22Rv1 (cell line): ENCODE data around the gene STK36.

Experiments used
- H3K27ac ChIP-seq: fragments of 450-650 bp; 2 replicates; pipeline ENCODE4 v1.5.1; 2017
- CTCF ChIP-seq: fragments of 450-650 bp; IDR thresholded peaks from 2 replicates; pipeline ENCODE4 v1.5.1; 2017; ENCODE audit warnings: mild to moderate bottlenecking
- ZFX ChIP-seq: fragments of 450-650 bp; IDR thresholded peaks from 2 replicates; pipeline ENCODE4 v1.6.1; 2017; ENCODE audit warnings: antibody characterized with exemption, borderline replicate concordance

STK36 gene

GRCh38 chr2:218736531-218736930 lies 64.6 kb downstream of the STK36 start:
- no peak for TF ChIP-seq ZFX
- no peak for TF ChIP-seq CTCF
- no peak overlapping the region for H3K27ac ChIP-seq

- no peak for TF ChIP-seq ZFX
- TF ChIP-seq CTCF: no peak
- H3K27ac ChIP-seq: no peak overlapping the region
Observed at GRCh38 chr2:218743068-218743467, 71.2 kb downstream of the STK36 start.

GRCh38 chr2:218744615-218745014 lies 72.7 kb downstream of the STK36 start:
- no peak overlapping the region for H3K27ac ChIP-seq
- TF ChIP-seq ZFX: no peak
- TF ChIP-seq CTCF: no peak

- no peak overlapping the region for H3K27ac ChIP-seq
- no peak for TF ChIP-seq CTCF
- no peak for TF ChIP-seq ZFX
Observed at GRCh38 chr2:218745160-218745558, 73.3 kb downstream of the STK36 start.

- no peak for TF ChIP-seq CTCF
- H3K27ac ChIP-seq: no peak overlapping the region; the same call in 1 of the 2 replicates
Observed at GRCh38 chr2:218745559-218746469, 73.9 kb downstream of the STK36 start.

GRCh38 chr2:218746470-218746795 lies 74.5 kb downstream of the STK36 start:
- TF ChIP-seq CTCF (no peak), ZFX (no peak)
- H3K27ac ChIP-seq: no peak overlapping the region

- H3K27ac ChIP-seq: no peak overlapping the region
- TF ChIP-seq CTCF (no peak), ZFX (no peak)
Observed at GRCh38 chr2:218746960-218747359, 75.1 kb downstream of the STK36 start.
